Measurements from ENCODE around the gene MTHFSD.

The MTHFSD gene

DNA sequence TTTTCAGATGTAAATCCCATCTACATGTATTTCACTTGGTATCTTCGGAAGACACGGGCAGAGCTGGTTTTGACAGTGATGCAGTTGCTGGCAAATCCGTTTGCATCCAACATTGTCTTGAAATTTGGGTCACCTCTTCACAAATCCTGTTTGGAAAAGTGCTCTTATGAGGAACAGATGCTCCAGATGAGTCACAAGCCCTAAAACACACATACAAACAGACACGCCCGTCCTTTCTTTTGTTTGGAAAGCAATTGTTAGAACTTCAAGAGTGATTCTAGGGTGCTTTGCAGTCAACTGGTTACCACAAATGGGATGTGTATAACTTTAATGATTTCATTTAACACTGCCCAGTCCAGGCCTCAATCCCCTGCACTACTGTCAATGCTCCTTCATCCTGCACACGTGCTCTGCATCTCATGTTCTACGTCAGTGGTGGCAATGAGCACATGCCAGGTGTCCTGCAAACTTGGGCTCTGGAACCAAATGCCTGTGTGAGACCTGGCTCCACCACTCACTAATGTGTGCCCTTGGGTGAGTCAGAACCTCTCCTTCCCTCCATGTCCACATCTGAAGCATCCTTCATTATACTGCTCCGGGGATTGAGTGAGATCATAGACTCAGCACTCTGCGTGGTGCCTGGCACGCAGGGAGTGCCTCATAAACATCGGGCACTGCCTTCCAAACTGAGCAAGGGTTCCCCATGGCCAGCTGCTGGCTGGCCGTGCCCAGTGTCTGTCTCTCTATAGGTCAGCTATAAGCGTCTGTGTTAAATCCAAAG, 64.0 kb downstream of the MTHFSD start:
- DNase-seq (ENCODE audit: low read depth in 3 of 3): no peak

DNA sequence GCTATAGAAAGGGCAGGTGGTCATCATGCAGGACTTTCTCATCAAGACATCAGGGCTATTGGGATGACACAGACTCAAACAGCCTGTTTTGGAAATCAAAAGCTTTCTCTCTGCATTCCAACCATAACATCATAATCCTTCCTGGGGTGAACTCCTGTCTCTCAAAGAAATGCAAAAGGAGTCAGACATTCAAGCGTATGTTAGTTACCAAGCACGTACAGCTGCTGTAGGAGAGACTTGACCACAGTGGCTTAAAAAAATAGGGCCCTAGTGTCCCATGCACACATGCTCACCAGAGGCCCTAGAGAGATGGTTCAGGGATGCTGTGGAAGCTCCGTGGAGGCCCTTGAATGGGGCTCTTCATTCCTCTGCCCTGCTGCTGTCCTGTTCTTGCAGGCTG, 69.3 kb downstream of the MTHFSD start:
- DNase-seq (ENCODE audit: low read depth in 3 of 3): no peak

DNA sequence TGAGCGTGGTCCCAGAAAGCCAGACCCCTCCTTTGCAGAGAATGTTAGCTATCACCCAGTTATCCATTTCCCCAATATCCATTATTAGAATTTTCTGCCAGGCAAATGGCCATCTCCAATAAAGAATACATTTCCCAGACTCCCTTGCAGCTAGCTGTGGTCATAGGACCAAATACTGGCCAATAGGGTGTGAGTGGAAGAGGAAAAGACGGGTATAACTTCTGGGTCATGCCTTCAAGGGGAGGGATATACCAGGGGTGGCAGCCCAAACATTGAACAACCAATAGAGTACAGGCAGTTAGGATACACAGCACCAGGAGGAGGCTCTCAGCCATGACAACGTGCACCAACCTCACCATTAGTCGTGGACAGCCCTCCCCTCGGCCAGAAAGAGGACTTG, 70.8 kb downstream of the MTHFSD start:
- DNase-seq (ENCODE audit: low read depth in 3 of 3): no peak

DNA sequence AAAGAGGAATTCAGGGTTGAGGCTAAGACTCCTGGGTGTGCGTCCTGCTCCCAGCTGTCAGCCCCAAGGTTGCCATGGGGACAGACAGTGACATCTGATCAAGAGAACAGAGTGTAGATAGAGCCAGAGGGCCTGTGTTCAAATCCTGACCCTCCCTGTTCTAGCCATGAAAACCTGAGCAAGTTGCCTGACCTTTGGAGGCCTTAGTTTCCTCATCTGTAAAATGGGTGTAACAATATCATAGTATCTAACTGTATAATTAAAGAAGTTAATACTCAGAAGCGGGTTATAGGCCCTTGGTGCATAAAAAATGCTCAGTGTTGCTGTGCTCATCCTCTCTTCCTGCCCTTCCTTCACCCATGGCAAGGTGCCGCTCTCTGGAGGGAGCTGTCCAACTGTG, 73.4 kb downstream of the MTHFSD start:
- DNase-seq (ENCODE audit: low read depth in 3 of 3): no peak

DNA sequence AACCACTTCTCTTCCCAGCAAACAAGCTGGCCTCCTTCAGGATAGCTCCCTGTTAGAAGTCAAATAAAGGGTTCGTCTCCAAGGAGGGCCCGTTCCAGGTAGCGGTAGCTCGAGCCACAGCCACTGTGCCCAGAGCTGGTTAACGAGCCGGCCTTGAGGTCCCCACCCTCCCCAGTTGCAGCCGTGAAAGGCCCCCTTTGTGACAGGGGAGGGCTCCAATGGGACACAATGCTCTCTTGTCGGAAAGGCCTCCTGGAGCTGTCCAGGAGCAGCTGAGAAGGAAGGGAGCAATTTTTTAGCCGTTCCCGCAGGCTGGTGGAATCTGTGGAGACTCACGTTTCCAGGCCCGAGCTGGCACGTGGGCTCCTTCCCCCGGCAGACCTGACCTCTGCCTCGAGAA, 74.6 kb downstream of the MTHFSD start:
- DNase-seq (ENCODE audit: low read depth in 3 of 3): no peak
